ENCODE results near the gene FAM3D.
"Not testable (repeated sequence)": the region's sequence is repeated elsewhere in the genome, so short reads cannot be mapped to it uniquely, and the experiment has no call there.

The FAM3D gene

DNA sequence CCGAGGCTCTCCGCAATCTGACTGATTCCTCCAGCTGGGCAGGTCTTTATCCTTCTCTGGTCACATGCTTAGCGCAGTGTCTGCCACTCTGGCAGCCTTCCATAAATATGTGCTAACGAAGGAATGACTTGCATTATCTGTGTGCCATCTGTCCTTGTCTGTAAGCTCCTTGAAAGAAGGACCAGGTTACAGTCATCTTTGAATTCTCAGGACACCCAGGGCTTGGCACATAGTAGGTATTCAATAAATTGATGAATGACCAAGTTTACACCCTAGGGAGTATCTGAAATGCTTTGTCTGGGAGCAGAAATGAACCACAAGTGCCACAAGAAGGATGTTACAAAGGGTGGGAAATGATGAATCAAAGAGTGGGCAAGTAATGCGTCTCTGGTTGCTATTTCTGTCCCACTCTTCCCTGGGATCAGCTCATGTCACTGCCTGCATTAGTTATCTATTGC is 16.5 kb upstream of the FAM3D start:
- DNase-seq (ENCODE audit: low spot score) = no peak

DNA sequence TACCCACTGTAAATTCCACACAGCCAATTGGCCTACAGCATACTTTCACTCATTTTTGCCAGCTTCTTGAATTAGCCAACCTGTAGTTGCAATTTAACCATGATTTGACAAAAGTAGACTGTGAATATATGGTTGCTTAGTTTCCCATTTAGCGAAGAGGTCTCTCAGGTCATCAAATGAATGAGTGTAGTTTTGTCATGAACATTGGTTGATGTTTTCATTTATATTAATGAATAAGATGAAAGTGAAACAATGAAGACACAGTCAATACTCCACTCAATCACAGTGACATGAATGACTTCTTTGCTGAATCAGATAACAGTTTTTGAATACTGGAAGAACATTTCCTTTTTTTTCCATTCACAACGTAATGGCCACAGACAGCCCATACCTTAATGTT is 15.3 kb upstream of the FAM3D start:
- DNase-seq (ENCODE audit: low spot score) = no peak

DNA sequence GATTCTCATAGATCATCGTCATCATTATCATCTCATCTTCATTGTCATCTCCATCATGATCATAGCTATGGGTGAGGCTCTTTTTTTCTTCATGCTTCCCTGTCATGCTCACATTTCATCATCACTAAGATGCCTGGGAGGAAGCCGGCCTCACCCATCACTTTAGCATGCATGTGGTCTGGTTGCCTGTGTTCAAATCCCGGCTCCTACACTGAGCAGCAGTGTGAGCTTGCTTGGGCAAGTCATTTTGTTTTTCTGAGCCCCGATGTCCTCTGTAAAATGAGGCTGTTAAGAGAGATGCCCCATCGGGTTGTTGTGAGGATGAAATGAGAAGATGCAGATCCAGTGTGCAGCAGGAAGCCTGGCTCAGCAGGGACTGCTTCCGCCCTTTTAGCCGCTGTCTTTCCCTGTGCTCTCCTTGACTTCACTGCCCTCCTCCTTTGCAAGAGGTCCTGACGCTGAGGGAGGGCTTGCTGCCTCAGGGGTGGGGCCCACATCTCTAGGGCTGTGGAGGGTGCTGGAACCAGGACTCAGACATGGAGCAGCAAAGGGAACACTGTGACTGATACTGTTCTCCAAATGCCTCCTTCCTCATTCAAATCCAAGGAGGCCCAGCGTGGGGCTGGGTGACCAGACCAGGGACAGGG is 14.4 kb upstream of the FAM3D start:
- no peak for DNase-seq (ENCODE audit: low spot score)

DNA sequence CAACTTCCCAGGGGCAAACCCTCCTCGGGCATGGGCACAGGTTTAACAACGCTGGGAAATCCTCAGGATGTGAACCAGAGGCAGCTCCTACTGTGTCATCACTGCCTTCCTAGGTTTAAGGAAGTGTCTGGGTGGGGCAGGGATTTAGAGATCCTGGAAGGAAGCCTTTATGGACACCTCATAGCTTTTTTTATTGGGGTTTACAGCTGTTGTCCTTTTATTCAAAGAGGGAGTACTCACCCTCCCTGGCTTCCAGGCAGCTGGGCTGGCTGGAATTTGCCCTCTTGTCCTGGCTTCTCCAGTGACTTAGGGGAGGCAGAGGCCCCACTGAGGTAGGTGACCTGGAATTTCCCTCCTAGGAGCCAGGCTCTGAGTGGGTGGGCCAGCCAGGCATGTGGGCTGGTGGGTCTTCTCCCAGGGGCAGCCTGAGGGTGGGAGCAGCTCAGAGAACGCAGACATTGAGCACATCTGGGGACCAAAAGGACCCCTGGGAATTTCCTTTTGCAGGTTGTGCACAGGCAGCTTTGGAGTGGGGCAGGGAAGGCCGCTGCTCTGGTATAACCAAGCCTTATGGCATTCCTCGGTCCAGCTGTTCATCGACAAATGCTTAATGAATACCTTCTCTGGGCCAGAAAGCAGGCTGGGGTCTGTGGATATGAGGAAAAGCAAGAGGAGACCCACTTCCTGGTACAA is 13.5 kb upstream of the FAM3D start:
- DNase-seq (ENCODE audit: low spot score) = no peak

DNA sequence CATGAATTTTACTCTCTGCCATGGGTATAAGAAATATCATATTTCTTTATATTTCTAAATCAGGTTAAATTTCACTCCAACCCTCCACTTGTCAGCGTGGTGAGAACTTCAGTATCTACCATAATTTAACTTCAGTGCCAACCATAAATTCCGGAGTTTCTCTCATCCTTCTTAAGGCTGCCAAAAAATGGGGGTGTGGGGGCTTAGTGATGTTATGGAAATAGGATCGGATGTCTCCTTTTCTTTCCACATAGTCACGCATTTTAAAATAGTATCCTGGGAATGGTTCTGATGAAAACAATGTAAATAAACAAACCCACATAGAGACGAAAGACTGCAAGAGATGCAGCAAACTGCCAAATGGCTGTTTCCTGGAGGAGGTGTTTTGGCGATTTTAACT is 12.9 kb upstream of the FAM3D start:
- DNase-seq (ENCODE audit: low spot score) = no peak

DNA sequence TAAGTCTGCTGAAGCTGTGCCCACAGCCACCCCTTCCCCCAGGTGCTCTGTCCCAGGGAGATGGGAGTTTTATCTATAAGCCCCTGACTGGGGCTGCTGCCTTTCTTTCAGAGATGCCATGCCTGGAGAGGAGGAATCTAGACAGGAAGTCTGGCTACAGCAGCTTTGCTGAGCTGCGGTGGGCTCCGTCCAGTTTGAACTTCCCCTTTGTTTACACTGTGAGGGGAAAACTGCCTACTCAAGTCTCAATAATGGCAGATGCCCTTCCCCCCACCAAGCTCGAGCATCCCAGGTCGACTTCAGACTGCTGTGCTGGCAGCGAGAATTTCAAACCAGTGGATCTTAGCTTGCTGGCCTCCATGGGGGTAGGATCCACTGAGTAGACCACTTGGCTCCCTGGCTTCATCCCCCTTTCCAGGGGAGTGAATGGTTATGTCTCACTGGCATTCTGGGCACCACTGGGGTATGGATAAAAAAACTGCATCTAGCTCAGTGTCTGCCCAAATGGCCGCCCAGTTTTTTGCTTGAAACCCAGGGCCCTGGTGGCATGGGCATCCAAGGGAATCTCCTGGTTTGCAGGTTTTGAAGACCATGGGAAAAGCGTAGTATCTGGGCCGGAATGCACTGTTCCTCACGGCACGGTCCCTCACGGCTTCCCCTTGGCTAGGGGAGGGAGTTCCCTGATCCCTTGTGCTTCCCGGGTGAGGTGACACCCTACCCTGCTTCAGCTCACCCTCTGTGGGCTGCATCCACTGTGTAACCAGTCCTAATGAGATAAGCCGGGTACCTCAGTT is 11.8 kb upstream of the FAM3D start:
- not testable (repeated sequence) for DNase-seq (ENCODE audit: low spot score)

DNA sequence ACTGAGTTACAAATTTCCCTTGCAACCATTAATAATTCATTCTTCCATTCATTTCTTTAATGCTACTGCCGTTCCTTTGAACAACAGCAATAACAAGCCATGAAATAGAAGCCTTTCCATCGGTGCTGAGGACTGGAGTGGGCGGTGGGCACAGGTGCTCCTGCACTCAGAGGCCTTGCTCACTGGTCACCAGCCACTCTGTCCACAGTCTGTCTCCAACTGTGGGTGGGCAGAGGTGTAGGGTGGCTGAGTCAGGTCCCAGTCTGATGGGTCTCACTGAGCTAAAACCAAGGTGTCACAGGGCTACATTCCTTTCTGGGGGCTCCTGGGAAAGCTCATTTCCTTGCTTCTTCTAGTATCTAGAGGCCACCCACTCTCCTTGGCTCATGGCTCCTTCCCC is 6.3 kb upstream of the FAM3D start:
- no peak for DNase-seq (ENCODE audit: low spot score)

DNA sequence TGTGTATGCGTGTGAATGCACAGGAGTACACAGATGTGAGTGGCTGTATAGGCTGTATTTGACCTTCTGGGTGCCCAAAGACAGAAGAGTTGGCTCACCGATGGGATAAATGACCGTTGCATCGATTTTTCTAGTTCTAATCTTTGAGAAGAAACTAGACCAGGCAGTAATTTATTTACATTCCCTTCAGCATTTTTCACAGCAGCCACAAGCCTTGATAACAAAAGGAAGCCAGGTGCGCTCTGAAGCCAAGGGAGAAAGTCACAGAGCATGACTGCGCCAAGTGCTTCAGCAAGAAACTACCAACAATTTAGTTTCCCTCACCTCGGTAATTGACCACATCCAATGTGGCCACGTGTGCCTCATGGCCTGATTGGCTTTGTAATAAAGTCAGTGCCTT is 5.9 kb upstream of the FAM3D start:
- no peak for DNase-seq (ENCODE audit: low spot score)

DNA sequence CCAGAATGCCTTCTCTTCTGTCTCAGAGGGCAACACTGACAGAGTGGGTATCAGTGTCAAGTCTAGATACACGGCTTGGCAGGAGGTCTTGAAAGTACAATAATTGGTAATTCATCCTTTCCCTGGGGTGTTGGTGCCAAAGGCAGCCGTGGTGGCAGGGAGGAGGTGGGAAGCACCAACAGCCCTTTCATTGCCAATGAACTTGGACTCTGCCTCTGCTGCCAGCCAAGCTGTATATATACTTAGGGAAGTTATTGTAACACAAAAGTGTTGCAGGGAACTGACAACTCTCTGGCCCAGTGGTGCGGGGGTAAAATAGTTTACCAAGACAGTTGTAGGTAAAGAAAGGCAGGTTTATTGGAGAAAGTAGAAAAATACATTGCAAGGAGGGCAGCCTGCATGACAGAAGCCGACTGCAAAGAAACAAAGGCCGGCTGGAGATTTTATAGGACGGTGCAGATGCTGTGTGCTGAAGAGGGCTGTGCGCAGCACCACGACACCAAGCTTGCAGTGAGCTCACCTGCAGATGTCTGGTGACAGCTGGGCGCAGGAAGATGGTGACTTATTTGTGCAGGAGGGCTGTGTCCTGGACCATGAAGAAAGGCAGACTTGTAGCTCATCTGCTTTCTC is 4.0 kb upstream of the FAM3D start:
- DNase-seq (ENCODE audit: low spot score) = no peak

DNA sequence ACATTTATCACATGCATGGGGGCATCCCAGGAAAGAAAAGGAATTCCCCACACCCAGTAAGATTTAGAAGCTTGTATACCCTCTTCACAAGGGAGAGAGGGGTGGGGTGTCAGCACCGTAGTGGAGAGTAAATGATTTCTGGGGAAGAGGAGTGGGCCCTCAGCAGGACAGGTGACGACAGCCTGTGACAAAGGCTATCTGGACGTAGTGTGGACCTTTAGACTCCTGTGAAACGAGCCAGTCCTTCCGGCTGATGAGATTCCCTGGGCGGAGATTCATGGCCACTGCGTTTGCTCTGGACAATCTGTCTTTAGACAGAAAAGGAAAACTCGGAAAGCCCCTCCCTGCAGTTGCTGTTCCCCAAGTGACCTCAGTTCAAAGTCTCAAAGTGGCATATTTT is 1.7 kb upstream of the FAM3D start:
- no peak for DNase-seq (ENCODE audit: low spot score)

DNA sequence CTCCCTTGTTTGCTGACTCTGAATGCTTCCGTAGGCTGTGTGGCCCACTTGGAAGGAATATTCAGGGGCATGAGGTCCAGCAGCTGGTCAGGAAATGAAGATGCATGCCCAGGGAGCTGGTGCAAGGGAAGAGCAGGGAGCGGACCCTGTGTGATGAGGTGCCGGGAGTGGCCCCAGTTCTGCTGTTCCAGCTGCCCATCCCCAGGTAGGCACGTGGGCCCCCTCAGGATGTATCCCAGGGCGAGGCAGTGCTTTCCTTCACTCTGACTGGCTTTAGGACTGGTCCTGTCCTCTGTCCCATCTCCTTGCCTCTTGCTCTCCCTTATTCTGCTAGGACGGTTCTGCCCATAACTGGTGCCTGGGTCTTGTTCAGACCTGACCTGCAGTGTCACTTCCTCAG is 1.1 kb upstream of the FAM3D start:
- no peak for DNase-seq (ENCODE audit: low spot score)

DNA sequence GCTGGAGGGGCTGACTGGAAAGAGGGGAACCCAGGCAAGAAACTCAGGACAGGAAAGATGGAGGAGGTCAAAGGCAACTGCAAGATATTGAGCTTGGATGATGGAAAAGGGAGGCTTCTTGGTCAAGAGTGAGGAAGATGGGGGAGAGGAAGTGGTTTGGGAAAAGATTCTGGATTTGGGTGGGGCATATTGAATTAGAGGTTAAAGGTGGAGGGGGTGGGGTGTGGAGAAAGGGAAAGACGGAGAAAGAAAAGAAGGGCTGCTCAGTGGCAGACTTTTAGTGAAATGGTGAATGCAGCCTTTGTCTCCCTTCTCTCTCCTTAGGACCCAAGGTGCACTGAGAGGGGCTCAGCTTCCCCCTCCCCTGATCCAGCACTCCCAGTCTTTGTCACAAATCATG is 655 bp upstream of the FAM3D start:
- no peak for DNase-seq (ENCODE audit: low spot score)

DNA sequence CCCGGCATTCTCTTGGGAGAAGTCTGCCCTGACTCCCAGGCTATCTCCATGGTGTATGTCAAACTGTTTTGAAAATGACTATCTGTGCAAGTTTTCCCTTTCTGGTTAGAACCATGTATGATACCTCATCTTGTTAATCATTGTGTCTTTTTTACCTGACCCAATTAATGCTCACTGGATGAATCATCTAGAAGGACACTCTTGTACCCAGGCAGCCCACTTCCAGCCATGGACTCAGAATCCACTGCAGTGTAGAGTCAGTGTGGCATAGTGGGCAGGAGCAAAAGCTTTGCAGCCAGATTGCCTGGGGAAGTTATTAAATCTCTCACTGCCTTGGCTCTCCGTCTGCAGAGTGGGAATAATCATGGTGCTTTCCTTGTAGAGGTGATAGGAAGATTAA is 1.2 kb downstream of the FAM3D start:
- no peak for DNase-seq (ENCODE audit: low spot score)

DNA sequence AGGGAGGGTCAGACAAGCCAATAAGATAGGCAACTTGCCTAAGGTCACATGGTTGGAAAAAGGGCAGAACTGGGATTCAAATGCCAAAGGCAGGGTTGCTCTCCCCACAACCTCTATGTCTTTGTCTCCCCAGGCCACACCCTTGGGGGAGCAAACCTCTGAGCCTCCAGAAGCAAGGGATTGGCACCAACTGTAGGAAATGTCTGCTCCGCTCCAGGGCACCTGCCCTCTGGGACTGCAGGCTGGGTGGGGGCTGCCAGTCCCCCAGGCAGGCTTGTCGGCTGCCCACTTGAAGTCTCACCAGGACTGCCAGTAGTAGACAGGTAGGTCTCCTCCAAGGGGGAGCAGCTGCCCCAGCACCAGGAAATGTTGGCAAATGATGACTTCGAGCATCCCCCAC is 2.0 kb downstream of the FAM3D start:
- DNase-seq (ENCODE audit: low spot score) = no peak

DNA sequence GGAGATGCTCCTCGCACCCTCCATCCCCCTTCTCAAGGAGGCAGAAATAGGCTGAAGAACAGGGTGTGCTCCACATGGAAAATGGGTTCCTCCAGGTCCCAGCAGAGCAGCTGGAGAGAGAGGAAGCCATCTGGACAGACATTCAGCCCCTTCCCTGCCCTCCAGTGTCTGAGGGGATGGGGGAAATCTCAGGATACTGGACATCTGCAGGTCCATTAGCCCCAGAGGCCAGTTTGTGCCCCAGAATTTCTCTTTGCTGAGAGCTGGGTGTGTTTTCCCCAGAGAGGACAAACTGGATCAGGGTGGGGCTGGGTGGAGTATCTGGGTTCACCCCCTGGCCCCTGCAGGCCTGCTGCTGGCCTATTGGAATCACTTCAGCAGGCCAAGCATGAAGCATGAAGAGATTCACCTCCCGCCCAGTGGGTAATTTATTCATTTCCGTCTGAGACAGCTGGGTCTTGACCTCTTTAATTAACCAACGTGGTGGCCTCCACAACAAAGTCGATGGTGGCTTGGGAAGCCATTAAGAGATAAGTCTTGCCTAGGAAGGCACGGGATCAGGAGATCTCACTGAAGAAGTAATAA is 4.6 kb downstream of the FAM3D start:
- no peak for DNase-seq (ENCODE audit: low spot score)

DNA sequence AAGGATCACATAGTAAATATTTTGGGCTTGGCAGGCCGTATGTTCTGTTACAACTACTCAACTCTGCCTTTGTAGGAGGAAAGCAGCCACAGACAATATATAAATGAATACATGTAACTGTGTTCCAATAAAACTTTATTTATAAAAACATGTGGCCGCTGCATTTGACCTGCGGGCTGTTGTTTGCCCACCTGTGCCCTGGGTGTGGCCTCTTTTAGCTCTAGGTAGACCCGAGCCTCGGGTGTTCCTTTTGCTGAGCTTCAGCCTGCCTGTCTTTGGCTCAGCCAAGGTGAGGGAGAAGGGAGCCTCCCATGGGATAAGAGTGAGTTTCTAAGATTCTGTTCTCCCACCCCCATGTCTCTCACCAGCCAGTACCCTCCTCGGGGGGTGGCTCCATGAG is 5.6 kb downstream of the FAM3D start:
- no peak for DNase-seq (ENCODE audit: low spot score)

DNA sequence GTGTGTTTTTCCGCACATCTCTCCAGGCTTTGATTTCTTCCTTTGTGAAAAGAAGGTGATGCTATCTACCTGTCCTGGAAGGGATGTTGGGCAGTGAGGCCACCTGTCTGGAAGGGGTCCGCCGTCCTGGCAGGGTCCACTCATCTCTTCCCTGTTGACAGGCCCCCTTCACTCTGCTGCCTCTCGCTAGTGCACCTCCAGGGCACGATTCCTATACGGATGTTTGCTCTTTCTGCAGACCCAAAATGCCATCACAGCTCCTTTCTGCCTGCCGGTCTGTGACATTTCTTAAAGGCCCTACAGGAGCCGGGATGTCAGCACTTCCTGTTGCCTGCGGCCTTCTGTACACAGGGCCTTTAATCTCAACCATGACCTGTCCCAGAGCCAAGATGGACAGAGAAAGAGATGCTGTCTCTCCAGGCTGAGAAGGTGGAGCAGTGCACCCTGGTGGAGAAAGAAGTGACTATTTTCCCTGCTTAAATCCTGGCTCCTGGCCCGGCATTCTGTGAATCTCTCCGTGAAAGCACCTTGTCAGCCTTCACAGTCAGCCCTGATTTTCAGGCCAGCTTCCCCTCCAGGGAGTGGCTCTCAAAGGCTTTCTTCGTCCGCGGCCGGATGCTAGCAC is 7.4 kb downstream of the FAM3D start:
- DNase-seq (ENCODE audit: low spot score) = peak; percentile 23

DNA sequence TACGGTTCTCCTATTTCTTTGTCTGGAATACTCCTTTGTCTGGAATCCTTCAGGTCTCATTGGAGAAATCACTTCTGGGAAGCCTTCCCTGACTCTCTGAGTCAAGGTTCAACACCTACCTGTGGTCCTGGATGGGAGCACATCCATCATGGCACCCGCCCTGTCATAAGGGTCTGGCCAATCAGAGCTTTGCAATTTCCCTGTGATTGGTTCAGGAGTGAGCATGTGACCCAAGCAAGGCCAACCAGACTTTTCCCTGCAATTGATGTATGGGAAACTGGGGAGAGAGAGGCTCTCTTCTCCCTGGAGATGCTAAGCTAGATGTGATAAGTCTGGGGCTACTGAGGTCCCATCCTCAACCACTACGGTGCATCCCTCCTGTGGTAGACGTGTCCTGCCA is 8.1 kb downstream of the FAM3D start:
- no peak for DNase-seq (ENCODE audit: low spot score)

DNA sequence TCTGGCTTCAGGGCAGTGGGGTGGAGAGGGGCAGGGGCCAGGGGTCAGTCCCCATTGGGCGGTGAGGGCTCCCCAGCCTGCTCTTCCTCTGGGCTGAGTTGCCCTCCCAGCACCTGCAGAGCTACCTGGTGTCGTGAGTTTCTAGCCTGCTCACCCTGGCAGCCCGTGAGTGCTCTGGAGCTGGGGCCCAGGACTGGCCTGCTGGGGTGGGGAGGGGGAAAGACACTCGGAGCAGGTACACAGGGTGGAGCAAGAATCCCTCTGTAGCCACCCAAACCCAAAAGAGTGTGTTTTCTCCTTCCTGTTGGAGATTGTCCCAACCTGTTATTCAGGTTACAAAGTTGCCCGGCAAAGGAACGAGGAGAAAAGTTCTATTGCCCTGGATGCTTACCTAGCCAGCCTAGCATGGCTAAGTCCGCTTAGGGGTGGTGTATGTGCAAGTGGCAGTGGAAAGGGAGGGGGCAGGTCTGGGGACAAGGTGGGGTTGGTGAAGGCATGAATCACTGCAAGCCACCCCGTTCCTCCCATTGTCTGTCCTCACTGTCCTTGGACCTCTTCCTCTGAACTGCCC is 8.9 kb downstream of the FAM3D start:
- DNase-seq (ENCODE audit: low spot score) = no peak

DNA sequence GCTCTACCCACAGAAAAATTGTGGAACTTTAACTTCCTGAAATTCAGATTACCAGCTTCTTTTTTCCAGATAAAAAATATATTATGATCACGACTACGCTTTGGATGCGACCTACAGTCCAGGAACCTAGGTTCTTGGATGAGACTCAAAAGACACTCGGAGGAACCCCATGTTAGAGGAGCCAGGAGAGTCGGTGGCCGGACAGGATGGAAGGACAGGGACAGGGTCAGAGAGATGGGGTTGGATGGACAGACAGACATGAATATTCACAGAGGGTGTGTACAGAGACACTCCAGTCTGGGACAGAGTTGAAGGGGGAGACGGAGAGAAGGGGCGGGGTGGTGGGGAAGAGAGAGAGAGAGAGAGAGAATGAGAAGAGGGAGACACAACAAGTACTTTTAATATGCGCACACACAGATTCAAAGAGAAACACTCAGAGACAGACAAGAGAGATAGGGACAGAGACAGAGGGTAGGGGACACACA is 9.5 kb downstream of the FAM3D start:
- DNase-seq (ENCODE audit: low spot score) = no peak

DNA sequence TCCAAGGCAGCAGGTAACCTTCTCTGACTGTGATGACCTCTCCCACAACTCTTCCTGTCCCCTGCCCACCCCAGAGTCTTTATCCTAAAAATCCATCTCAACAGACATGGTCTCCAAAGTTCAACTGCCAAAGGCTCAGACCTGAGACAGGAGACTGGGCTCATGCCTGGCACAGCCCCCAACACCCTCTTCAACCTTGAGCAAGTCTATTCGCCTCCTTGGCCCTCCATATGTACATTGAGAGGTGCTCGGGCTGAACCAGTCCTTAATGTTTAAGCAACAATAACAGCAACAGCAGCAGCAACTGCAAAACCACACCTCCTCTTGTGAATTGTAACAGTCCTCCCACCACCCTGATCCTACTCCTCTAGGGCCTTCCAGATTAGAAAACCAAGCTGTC is 9.9 kb downstream of the FAM3D start:
- no peak for DNase-seq (ENCODE audit: low spot score)
